ENCODE results near the gene BEST4.
A peak's percentile ranks its signal among the peaks of the same experiment; 100 is the strongest.
"Not testable (repeated sequence)": the region's sequence is repeated elsewhere in the genome, so short reads cannot be mapped to it uniquely, and the experiment has no call there.

The BEST4 gene

DNA sequence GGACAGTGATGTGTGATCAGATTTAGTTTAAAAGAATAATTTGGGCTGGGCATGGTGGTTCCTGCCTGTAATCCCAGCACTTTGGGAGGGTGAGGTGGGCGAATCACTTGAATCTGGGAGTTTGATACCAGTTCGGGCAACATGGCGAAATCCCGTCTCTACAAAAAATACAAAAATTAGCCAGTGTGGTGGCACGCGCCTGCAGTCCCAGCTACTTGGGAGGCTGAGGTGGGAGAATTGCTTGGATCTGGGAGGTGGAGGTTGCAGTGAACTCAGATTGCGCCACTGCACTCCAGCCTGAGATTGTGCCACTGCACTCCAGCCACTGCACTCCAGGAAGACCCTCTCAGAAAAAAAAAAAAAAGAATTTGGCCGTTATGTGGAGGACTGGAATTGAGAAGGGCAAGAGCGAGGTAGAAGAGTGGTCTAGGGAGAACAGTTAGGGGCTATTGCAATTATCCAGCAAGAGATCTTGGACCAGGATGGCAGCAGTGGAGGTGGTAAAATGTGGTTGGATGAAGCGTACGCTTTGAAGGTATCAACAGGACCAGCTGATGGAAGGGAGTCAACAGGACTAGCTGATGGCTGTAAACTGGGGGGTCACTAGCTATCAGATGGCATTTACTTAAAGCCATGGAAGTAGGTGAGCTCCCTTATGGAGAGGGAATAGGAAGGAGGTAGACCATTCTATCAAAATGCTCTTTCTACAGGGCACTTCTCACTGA, 30.0 kb upstream of the BEST4 start:
- no peak for DNase-seq (ENCODE audit: low read depth)
- TF ChIP-seq, protein P1, sequence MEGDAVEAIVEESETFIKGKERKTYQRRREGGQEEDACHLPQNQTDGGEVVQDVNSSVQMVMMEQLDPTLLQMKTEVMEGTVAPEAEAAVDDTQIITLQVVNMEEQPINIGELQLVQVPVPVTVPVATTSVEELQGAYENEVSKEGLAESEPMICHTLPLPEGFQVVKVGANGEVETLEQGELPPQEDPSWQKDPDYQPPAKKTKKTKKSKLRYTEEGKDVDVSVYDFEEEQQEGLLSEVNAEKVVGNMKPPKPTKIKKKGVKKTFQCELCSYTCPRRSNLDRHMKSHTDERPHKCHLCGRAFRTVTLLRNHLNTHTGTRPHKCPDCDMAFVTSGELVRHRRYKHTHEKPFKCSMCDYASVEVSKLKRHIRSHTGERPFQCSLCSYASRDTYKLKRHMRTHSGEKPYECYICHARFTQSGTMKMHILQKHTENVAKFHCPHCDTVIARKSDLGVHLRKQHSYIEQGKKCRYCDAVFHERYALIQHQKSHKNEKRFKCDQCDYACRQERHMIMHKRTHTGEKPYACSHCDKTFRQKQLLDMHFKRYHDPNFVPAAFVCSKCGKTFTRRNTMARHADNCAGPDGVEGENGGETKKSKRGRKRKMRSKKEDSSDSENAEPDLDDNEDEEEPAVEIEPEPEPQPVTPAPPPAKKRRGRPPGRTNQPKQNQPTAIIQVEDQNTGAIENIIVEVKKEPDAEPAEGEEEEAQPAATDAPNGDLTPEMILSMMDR (conservative IDR thresholded peaks at IDR 0.05; ENCODE audit: control insufficient read depth, insufficient read depth, low read depth, low read length): no peak
- no peak overlapping the region for H3K4me3 ChIP-seq (ENCODE audit: control insufficient read depth, low read depth, low read length)

DNA sequence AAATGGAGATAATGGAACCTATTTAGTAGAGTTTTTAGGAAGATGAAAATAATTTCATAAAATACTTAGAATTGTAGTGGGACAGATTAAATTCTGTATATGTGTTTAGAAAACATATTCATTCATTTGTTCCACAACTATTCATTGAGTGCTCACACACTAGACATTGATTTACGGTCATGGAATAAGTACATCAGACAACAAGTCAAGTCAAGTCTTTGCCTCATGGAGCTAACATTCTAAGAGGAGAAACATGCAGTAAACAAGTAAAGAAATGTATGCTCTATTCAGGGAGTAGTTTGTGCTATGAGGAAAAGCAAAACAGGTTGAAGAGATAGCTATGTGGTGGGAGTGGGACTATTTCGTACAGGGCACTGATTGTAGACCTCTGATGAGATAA, 29.3 kb upstream of the BEST4 start:
- no peak overlapping the region for H3K4me3 ChIP-seq (ENCODE audit: control insufficient read depth, low read depth, low read length)
- TF ChIP-seq, protein P1 (conservative IDR thresholded peaks at IDR 0.05; ENCODE audit: control insufficient read depth, insufficient read depth, low read depth, low read length): no peak
- no peak for DNase-seq (ENCODE audit: low read depth)

DNA sequence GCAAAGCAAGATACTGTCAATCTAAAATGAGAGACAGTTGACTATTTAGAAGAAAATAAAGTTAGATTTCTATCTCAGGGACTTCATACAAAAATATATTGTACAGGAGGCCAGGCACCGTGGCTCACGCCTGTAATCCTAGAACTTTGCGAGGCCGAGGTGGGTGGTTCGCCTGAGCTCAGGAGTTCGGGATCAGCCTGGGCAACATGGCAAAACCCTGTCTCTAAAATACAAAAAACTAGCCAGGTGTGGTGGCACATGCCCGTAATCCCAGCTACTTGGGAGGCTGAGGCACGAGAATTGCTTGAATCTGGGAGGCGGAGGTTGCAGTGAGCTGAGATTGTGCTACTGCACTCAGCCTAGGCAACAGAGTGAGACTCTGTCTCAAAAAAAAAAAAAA, 28.0 kb upstream of the BEST4 start:
- not testable (repeated sequence) for H3K4me3 ChIP-seq (ENCODE audit: control insufficient read depth, low read depth, low read length); DNase-seq (ENCODE audit: low read depth)

DNA sequence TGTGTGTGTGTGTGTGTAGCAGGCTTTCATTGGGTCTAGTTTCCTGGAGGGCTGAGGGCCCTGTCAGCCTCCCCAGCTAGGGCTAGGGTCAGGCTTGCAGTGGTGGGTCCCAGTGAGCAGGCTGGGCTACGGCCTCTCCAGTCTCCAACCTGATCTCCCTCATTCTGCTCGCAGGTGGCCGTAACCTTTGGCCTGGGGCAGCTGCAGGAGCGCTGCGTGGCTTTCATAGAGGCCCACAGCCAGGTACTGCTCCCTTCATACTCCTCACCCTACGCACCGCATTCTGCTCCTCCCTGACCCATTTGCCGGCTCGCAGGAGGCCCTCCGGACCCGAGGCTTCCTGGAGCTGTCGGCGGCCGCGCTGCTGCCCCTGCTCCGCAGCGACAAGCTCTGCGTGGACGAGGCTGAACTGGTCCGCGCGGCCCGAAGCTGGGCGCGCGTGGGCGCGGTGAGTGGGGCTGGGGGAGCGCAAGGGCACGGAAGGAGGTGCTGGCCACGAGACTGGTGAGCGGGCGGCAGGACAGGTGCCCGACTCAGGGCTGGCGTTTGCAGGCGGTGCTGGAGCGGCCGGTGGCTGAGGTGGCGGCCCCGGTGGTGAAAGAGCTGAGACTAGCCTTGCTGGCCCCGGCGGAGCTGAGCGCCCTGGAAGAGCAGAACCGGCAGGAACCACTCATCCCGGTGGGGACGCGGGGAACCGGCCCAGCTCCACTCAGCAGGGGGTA, 25.0 kb upstream of the BEST4 start:
- H3K4me3 ChIP-seq (ENCODE audit: control insufficient read depth, low read depth, low read length): peak overlapping the region; percentile 2
- DNase-seq (ENCODE audit: low read depth): no peak
- TF ChIP-seq, protein P1 (conservative IDR thresholded peaks at IDR 0.05; ENCODE audit: control insufficient read depth, insufficient read depth, low read depth, low read length): no peak

DNA sequence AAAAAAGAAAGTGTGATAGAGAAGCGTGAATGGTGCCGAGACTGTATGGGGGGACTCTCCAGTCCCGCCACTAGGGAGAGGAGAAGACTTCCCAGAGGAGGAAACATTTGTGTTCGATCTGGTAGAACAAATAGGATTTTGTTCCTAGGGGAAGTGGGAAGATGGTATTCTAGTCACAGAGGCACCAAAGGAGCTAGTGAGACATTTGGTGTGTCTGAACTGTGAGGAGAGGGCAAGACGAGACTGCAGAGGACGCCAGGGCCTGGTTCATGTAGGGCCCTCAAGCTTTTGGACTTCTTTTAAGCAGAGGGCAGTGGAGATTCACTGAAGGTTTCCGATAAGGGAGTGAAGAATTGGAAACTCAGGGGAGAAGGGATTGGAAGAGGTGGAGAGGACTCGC, 23.3 kb upstream of the BEST4 start:
- no peak overlapping the region for H3K4me3 ChIP-seq (ENCODE audit: control insufficient read depth, low read depth, low read length)
- DNase-seq (ENCODE audit: low read depth): no peak
- TF ChIP-seq, protein P1 (conservative IDR thresholded peaks at IDR 0.05; ENCODE audit: control insufficient read depth, insufficient read depth, low read depth, low read length): no peak

DNA sequence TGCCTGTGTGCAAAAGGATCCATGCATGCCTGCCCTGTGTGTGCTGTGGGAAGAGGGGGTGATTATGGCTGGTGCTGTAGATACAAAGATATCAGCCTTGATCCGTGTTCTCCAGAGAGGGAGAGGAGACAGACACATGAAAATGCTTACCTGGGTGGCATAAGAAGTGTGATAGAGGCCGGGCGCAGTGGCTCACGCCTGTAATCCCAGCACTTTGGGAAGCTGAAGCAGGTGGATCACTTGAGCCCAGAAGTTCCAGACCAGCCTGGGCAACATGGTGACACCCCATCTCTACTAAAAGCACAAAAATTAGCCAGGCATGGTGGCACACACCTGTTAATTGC, 22.8 kb upstream of the BEST4 start:
- H3K4me3 ChIP-seq (ENCODE audit: control insufficient read depth, low read depth, low read length); DNase-seq (ENCODE audit: low read depth): not testable (repeated sequence)

DNA sequence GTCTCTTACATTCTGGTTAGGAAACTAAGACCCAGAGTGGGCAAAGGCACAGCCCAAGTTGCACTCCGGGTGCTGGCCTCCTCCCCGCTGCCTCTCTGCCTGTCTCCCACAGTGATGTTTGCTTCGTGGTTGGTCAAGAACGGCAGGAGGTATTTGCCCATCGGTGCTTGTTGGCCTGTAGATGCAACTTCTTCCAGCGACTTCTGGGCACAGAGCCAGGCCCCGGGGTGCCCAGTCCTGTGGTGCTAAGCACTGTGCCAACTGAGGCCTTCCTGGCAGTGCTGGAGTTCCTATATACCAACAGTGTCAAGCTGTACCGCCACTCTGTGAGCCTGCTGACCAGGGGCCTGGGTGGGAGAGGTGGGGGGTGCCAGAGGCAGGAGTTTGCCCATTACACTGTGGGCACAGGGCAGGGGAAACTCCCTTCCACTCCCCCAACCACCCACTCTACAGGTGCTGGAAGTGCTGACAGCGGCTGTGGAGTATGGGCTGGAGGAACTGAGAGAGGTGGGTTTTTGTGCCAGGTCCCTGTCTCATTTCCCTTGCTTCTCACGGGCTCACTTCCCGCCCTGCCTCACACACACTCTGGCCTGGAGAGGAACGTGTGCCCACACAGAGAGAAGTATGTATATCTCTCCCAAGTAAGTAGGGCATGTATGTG, 22.3 kb upstream of the BEST4 start:
- DNase-seq (ENCODE audit: low read depth): no peak
- TF ChIP-seq, protein P1 (conservative IDR thresholded peaks at IDR 0.05; ENCODE audit: control insufficient read depth, insufficient read depth, low read depth, low read length): no peak
- H3K4me3 ChIP-seq (ENCODE audit: control insufficient read depth, low read depth, low read length): no peak overlapping the region
